Testis (tissue), 2 donors: ENCODE data around the gene RASGRF1.

Experiments used
- CTCF ChIP-seq, 3 experiments: fragments of 450-650 bp in 2 of 3; fragments of 200-600 bp in 1 of 3; sonication (generic) in 1 of 3; IDR thresholded peaks; one replicate each; pipeline ENCODE4 v1.5.1; 2016 to 2019; ENCODE audit warnings: antibody characterized with exemption in 3 of 3, mild to moderate bottlenecking in 2 of 3, moderate library complexity in 1 of 3
- POLR2A ChIP-seq: fragments of 450-650 bp; IDR thresholded peaks from one replicate; pipeline ENCODE4 v1.6.1; 2017; ENCODE audit warnings: antibody characterized with exemption, mild to moderate bottlenecking, moderate library complexity

- TF ChIP-seq CTCF (IDR thresholded peaks at IDR 0.05), result no peak
- no peak for TF ChIP-seq POLR2A
These were observed 98.7 kb downstream of the RASGRF1 start for GRCh38 chr15:78991879-78992278.
